ENCODE measurements around the gene EVC.
"Not testable (repeated sequence)": the region's sequence is repeated elsewhere in the genome, so short reads cannot be mapped to it uniquely, and the experiment has no call there.

Gene EVC

DNA sequence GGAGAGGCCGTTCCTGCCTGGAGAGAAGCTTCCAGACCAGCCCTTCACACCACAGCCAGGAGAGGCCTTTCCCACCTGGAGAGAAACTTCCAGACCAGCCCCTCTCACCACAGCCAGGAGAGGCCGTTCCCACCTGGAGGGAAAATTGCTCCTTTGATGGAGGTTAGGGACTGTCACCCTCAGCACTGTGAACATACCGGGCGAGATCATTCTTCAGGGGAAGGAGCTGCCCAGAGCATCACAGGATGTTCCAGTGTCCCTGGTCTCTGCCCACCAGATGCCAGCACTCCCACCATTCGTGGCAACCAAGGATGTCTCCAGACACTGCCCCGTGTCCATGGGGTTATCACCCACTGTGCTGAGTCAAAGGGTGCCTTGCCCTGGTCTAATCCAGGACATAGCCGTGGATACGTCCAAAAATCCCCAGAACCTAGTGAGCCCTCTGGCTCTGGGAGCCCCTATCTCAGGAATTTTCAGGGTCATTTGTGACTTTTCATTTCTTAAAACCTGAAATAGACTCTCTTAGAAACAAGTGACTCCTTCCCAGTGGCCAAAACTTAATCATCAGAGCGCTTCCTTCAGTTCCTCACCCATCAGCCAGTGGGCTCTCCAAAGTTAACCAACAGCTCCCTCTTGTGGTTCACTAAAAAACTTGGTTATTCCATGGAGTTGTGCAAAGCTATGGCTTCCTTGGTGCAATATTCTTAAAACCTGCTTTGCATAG is 101.7 kb downstream of the EVC start:
- peak; percentile 37 for DNase-seq (ENCODE audit: low read depth)

DNA sequence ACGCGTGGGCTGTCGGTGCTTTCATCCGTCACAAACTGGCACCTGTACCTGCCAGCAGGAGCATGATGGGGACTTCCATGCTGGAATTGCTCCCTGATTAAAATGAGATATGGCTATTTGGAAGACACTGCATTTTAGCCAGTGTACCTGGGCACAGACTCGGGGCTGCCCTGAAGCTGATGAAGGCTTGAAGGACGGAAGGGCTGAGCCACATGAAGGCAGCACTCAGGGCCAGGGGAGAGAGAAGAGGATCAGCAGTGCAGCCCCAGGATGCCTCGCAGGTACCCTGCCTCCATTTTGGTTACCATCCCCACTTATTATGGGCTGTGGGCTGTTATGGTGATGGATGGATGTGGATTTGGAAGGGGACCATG is 102.9 kb downstream of the EVC start:
- DNase-seq (ENCODE audit: low read depth): no peak

DNA sequence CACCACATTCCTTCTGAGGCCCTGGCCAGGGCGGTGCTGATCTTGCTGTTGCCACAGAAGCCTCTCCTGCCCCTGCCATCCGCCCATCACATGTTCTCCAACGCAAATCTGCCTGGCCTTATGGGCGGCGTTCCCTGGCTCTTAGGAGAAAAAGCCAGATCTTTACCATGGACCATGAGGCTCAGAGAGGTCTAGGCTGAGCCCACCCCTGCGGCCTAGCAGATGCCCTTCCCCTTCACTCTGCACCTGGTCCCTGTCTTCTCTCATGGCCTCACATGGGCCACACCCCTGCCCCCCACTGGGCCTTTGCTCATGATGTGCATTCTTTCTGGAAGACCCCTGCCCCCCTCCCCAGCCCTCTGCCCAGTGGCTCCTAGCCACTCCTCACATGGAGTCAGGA is 103.4 kb downstream of the EVC start:
- DNase-seq (ENCODE audit: low read depth): no peak

GRCh38 chr4:5815641-5816040 is 104.6 kb downstream of the EVC start:
- no peak for DNase-seq (ENCODE audit: low read depth)

DNA sequence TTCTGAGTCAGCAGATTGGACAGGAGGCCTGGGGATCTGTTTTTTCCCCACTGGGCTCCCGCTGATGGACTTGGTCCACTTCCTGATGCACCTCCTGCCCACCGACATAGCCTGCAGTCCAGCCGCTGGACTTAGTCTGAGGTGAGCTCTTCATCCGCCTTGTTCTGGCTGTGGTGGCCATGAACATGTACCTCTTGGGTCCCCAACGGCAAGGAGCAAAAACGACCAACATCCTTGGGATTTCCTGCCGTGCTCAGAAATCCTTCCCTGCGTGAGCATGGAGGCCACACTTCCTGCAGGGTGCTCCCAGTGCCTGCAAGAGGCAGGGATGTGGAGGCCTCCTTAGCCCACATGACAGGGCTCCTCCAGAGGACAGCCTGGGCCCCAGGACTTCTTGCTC is 105.1 kb downstream of the EVC start:
- no peak for DNase-seq (ENCODE audit: low read depth)

- DNase-seq (ENCODE audit: low read depth): no peak
Observed at GRCh38 chr4:5816851-5817375, 105.9 kb downstream of the EVC start.

DNA sequence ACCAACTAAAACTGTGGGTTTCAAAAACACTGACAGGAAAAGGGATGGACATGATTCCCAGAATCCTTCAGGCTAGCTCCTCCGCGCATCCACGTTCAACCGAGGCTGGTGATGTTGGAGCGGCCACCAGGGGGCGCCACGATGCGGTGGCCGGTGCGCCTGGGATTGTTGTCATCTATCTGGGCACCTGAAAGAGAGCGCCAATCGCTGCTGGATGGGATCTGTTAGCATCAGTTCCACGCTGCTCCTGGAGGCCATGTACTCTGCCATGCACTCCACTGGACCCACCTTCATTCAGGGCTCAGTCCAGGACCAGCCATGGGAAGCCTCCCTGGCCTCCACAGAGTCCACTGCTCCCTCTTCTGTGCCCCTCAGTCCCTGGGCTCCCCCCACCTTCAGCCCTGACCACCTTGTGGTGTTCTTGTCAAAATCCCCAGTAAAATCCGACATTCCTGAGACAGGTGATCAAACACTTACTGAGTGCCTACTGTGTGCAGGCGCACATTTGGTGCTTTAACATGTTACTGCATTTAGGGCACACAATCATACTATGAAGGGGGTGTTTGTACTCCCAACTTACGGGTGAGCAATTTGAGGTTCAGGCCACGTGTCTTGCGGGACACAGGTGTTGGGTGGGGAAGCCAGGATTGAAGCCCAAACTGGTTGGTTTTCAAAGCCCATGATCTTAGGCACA is 110.8 kb downstream of the EVC start:
- DNase-seq (ENCODE audit: low read depth): no peak

DNA sequence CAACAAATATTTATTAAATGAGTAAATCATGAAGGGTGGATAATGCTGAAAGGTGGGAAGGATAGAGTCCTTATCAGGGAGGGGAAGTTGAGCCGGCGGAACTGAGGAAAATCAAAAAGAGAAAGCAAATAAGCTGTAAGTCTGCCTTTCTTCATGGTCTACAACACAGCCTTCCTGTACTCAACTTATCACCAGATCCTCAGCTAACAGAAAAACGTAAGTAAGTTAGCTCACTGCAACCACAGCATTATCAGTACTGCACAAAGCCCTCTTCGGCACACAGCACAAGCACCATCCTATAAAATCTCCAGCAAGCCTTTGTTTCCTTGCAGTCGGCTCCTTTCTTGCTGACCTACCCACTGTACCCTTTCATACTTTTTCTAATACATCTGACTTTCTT is 111.6 kb downstream of the EVC start:
- DNase-seq (ENCODE audit: low read depth): peak; percentile 5

DNA sequence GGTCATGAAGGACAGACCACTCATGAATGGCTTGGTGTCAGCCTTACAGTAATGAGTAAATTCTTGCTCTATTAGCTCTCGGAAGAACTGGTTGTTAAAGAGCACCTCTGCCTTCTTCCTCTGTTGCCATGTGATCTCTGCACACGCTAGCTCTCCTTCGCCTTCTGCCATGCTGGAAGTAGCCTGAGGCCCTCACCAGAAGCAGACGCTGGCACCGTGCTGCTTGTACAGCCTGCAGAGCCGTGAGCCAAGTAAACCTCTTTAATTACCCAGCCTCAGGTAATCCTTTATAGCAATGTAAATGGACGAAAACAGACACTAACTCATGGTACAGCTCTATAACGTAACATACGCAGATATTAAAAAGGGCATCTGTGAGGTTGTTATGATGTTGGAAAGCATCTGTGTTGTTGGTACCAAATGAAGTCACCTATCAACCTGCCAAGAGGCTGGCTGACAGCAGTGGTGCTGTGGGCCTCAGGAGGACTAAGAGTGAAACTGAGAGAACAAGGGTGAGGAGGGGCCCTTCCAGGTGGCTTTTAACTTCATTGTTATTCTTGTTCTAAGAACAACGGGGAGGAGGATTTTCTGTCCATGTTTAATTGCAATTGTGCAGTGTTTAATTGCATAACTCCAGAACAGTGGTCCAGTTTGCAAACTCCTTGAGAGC is 112.7 kb downstream of the EVC start:
- DNase-seq (ENCODE audit: low read depth): no peak

DNA sequence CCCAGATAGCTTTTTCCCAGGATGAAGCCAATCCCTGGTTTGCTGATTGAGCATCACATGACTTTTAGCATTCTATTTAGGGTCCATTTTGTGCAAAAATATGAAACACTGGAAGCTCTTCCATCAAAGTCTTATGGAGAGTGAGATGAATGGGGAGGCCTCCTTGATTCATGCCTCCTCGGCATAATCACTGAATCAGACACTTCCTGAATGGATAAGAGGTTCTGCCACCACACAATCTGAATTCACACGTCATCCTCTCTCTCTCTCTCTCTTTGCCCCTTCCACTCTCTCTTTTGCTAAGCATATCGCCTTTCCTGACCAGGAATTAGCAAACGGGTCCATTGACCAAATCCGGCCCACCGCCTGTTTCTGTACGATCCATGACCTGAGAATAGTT is 113.2 kb downstream of the EVC start:
- DNase-seq (ENCODE audit: low read depth): no peak

DNA sequence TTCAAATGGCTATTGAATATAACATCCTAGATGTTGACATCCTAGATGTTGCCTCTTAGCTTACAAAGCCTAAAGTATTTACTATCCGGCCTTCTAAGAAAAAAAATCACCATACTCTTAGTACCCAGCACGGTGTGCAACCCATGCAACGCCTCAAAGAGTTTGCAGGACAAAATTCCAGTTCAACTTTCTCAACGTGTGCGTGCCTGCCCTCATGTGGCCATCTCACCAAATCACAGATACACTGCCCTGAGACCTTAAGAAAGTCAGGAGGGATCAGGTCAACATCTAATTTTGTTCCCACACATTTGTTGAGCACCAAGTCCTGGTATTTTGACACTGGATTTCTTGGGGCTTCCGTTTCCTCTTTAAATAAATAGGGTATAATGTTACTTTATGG is 113.6 kb downstream of the EVC start:
- peak; percentile 17 for DNase-seq (ENCODE audit: low read depth)

DNA sequence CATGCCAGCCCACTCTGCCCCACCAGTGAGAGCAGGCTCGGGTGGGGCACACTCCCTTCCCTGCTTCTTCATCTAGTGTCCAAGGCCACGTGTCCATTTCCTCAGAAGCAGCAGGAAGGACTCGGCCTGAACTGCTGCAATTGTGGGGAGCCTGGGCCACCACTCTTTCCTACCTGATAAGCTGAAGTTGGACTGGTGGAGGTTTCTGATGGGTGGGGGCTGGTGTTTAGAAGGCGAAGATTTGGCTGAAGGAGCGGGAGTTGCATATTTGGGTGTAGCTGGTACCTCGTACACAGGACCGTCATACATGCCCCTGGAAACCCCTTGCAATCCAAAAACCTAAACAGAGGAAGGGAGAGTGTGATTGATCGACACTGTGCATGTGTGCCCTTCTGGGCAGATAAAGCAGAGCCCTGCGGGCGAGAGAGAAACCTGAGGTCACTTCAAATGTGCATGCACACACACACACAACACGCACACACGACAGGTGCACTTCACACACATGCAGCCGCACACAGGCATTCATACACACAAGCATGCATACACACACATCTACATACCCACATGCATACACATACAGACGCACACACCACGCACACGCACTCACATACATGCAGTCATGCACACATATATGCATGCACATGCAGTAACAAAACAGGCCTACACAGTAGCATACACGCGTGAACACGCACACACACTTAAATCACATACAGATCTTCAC is 114.5 kb downstream of the EVC start:
- no peak for DNase-seq (ENCODE audit: low read depth)

GRCh38 chr4:5826437-5827107 is 115.6 kb downstream of the EVC start:
- no peak for DNase-seq (ENCODE audit: low read depth)

DNA sequence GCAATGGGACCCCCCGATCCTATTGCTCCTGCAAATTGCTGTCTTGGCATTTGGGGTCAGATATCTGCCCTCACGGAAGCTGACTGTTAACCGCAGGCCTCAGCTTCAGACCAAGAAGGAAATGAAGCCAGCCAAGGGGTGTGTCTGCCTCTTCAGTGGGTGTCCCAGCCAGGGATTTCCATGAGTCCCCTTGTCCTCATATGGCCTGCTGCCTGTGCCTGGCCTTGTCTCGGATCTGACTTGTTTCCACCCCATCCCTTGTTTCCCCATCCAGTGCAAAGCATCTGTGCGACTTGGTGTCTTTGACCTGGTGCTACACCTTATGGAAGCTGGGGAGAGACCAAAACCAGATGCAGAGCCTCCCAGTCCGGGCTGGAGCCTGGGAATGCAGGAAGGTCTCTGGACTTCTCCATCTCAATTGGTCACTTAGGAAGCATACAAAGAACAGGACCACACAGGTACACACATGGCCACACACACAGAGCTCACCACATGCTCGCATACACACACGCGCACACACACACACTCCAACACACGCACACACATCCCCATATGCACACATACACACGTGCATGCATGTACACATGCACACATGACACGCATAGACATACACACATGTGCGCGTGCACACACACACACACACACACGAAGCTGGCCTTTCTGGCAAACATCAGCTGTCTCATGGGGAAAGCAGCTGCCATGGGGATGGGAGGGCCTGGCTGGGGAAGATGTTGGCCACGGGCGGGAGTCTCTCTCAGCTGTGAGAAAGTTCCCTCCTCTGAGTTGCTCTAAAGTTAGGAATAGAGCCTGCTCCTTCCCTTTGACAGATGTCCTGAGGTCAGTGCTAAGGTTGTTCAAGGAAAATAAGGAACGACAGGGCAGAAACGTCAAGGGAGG is 116.4 kb downstream of the EVC start:
- DNase-seq (ENCODE audit: low read depth): no peak

DNA sequence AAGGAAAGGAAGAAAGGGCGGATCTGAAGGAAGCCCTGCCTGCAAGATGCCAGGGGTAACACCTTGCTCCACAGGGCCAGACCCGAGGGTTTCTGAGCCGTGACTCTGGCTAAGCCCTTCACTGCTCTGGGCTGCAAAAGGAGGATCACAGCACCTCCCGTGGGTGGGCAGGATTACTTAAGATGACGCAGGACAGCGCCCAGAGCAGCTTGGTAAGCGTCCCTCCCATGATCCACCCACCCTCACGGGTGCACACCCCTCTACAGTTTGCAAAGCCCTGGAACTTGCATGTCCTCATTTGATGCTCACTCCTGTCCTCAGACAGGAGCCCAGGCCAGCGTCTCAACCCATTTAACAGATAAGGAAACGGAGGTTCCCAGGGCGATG is 117.0 kb downstream of the EVC start:
- DNase-seq (ENCODE audit: low read depth): no peak

DNA sequence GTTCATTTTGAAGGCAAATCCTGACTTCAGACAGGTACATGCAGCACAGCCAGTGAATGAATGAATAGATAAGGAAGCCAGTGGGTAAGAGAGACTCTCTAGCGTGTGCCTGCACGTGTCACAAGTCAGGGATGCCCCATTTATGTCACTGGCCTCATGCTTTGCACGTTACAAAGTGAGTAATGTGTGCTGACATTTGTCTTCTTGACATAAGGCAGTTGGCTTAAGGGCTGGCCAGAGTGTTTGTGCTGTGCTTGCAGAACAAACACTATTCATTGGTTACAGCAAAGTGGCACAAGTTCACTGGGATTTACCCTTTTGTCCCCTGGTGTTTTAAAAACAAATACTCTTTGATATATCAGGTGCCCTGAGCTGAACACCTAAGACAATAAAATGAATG is 125.9 kb downstream of the EVC start:
- no peak for DNase-seq (ENCODE audit: low read depth)

DNA sequence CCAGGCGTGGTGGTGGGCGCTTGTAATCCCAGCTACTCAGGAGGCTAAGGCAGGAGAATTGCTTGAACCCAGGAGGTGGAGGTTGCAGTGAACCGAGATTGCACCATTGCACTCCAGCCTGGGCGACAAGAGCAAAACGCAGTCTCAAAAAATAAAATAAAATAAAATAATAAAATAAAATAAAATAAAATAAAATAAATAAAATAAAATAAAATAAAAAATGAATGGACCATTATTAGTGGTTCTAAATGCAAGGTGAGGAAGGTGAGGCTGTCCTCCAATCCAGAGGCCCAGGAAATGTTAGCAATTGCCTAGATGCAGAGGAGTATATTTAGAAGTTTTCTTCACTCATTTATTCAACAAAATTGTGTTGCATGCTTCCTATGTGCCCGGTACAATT is 126.5 kb downstream of the EVC start:
- DNase-seq (ENCODE audit: low read depth): not testable (repeated sequence)

DNA sequence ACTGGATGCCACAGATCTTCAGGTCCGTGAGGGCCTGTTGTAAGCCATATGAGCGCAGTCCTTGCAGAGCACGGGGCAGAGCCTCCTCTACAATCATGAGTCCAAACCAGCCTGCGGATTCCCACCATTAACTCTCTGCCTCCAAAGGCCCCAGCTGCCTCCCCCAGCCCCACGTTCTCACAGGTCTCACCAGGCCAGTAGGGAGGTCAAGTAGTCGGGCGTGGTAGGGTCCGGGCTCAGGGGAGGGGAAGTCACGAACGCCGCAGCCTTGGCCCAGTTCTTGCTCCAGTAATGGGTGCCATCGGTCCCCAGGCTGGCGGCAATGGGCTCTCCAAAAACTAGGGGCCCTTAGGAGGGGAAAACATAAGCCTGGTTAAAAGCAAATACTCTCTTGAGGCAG is 128.3 kb downstream of the EVC start:
- no peak for DNase-seq (ENCODE audit: low read depth)

DNA sequence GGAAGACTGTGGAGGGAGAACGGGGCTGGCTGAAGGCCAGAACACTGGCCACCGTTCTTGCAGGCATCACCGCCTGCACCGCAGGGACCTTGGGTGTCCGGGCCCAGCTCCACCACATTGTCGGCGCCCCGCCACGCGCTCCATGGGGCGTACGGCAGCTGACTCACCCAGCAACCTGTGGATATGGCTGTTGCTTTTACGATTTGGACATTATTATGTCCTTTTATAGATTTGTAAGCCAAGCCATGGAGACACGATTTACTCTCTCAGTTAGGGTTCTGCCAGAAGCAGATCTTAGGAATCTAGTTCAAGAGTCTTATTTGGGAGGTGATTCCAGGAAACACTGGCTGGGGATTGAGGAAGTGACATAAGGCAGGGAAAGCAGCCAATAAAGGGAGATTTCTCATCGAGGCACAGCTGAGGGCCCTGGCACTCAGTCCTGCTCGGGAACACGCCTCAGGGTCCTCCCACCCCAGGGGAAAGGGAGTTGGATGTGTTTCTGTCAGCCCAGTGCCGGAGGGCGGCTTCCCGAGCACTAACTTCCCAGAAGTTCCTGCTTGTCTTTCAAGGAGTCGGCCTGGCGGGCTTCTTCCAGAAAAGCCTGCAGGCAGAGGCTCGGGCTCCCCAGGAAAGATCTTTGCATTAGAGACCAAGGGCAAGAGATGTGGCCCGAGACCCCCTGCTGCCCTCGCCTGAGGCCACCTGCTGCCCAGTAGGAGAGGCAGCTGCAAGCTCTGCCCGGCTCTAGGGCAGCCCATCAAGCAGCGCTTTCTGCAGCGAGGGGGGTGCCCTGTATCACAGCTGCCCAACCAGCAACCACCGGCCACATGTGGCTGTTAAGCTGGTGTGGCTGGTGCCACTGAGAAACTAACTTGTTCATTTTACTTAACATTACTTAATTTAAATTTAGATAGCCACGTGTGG is 129.0 kb downstream of the EVC start:
- DNase-seq (ENCODE audit: low read depth): no peak

DNA sequence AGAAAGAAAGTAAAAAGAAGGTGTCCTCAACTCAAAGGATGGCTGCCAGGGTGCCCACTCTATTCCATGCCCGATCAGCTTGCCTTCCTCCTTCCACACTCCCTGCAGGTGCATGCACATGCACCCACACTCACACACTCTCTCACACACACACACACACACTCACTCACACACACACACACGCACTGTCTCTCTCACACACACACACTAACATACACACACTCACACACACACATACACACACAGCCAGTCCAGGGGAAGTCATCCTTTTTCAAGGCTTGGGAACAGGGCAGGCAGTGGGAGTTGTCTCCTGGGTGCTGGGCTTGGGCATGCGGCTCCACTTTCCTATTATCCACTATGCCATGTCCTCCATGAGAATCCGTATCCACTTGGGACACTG is 131.5 kb downstream of the EVC start:
- DNase-seq (ENCODE audit: low read depth): no peak
